ENCODE measurements around the gene MAPRE3. TPM values are rescaled to one million over a fixed set of nuclear protein-coding genes. Genes with fewer than 3 reads are reported as not detected.

MAPRE3 gene
- total RNA-seq, 4 donors from 2014 or later: 16.8 to 64.7 (median 32.9) TPM

- H3K27ac ChIP-seq: peak overlapping the region; percentile 85 to 93 (median 88)
- H3K36me3 ChIP-seq: peaks cover 0 to 8% (median 0%) of the 10 kb centered on the region in 4 donors
- H3K4me3 ChIP-seq: peak overlapping the region; percentile 33 to 97 (median 86)
- intact Hi-C loops (cut with DNase I; ENCODE audit: low total_unique reads) (loop anchor here (5.0 kb wide), 1 partner anchor 37 kb away; the partner anchor contains the start of gene KHK), in situ Hi-C loops (cut with MboI; ENCODE audit: low pct_ligation_motif_present in 1 of 4, low pct_unique_long_range_greater_than_20kb in 1 of 4, low sequenced_read_pairs in 3 of 4) (no loop called here)
- DNase-seq: peak; percentile 95
- peaks cover 7 to 18% (median 16%) of the 10 kb centered on the region in 4 donors for H3K4me1 ChIP-seq
- TF ChIP-seq, protein P1, sequence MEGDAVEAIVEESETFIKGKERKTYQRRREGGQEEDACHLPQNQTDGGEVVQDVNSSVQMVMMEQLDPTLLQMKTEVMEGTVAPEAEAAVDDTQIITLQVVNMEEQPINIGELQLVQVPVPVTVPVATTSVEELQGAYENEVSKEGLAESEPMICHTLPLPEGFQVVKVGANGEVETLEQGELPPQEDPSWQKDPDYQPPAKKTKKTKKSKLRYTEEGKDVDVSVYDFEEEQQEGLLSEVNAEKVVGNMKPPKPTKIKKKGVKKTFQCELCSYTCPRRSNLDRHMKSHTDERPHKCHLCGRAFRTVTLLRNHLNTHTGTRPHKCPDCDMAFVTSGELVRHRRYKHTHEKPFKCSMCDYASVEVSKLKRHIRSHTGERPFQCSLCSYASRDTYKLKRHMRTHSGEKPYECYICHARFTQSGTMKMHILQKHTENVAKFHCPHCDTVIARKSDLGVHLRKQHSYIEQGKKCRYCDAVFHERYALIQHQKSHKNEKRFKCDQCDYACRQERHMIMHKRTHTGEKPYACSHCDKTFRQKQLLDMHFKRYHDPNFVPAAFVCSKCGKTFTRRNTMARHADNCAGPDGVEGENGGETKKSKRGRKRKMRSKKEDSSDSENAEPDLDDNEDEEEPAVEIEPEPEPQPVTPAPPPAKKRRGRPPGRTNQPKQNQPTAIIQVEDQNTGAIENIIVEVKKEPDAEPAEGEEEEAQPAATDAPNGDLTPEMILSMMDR (IDR thresholded peaks at IDR 0.05): peak; percentile 38 to 85 (median 54)
- no peak for TF ChIP-seq POLR2A (IDR thresholded peaks at IDR 0.05)
- peak; percentile 27 to 41 (median 40) for TF ChIP-seq POLR2AphosphoS5 (IDR thresholded peaks at IDR 0.05)
- TF ChIP-seq EP300 (IDR thresholded peaks at IDR 0.05; ENCODE audit: low read depth): no peak
- 0% methylated on average over 11 to 28 of the region's 48 CpGs for WGBS, 2 donors (ENCODE audit: low coverage in 1 of 2)
- H3K27me3 ChIP-seq: no peaks in the 10 kb centered on the region
- no peaks in the 10 kb centered on the region for H3K9me3 ChIP-seq
Observed at GRCh38 chr2:27050281-27050995, 80.0 kb downstream of the MAPRE3 start.

GRCh38 chr2:27050996-27051901, 80.8 kb downstream of the MAPRE3 start, which contains the start of gene AGBL5:
AGBL5 (plus strand) TSS chr2:27051668; CDS start chr2:27052959, 1,291 bp downstream.
- 0% methylated on average over 2 to 42 of the region's 67 CpGs for WGBS, 2 donors (ENCODE audit: low coverage in 1 of 2)

GRCh38 chr2:27051902-27052645, 81.6 kb downstream of the MAPRE3 start:
- no peaks in the 10 kb centered on the region for H3K9me3 ChIP-seq
- peak overlapping the region; percentile 83 to 97 (median 89) for H3K4me3 ChIP-seq
- 5 to 20% methylated on average over 1 to 17 of the region's 24 CpGs for WGBS, 2 donors (ENCODE audit: low coverage in 1 of 2)
- TF ChIP-seq POLR2AphosphoS5 (IDR thresholded peaks at IDR 0.05) (no peak), POLR2A (IDR thresholded peaks at IDR 0.05) (no peak), EP300 (IDR thresholded peaks at IDR 0.05; ENCODE audit: low read depth) (no peak)
- TF ChIP-seq, protein P1 (IDR thresholded peaks at IDR 0.05): no peak
- no peaks in the 10 kb centered on the region for H3K27me3 ChIP-seq
- DNase-seq: peak; percentile 43
- H3K4me1 ChIP-seq: peaks cover 7 to 18% (median 16%) of the 10 kb centered on the region in 4 donors
- H3K36me3 ChIP-seq: peaks cover 0 to 12% (median 4%) of the 10 kb centered on the region in 4 donors
- in situ Hi-C loops (cut with MboI; ENCODE audit: low pct_ligation_motif_present in 1 of 4, low pct_unique_long_range_greater_than_20kb in 1 of 4, low sequenced_read_pairs in 3 of 4): no loop called here
- H3K27ac ChIP-seq: peak overlapping the region; percentile 85 to 93 (median 88)
- intact Hi-C loops (cut with DNase I; ENCODE audit: low total_unique reads): loop anchor here (5.0 kb wide), 1 partner anchor 35 kb away; the partner anchor contains the start of gene KHK

More at GRCh38 chr2:27050996-27051901, 80.8 kb downstream of the MAPRE3 start, which contains the start of gene AGBL5:
- in situ Hi-C loops (cut with MboI; ENCODE audit: low pct_ligation_motif_present in 1 of 4, low pct_unique_long_range_greater_than_20kb in 1 of 4, low sequenced_read_pairs in 3 of 4): no loop called here
- peak; percentile 98 for DNase-seq
- TF ChIP-seq POLR2A (IDR thresholded peaks at IDR 0.05) (peak; percentile 68), POLR2AphosphoS5 (IDR thresholded peaks at IDR 0.05) (peak; percentile 75 to 90 (median 78))
- TF ChIP-seq, protein P1 (IDR thresholded peaks at IDR 0.05): no peak
- H3K27me3 ChIP-seq: no peaks in the 10 kb centered on the region
- peak within 1 kb of the TSS; percentile 83 to 97 (median 89) for H3K4me3 ChIP-seq
- H3K36me3 ChIP-seq: peaks cover 0 to 12% (median 4%) of the 10 kb centered on the region in 4 donors
- H3K9me3 ChIP-seq: no peaks in the 10 kb centered on the region
- H3K4me1 ChIP-seq: peaks cover 7 to 18% (median 16%) of the 10 kb centered on the region in 4 donors
- peak within 1 kb of the TSS; percentile 85 to 93 (median 88) for H3K27ac ChIP-seq
- intact Hi-C loops (cut with DNase I; ENCODE audit: low total_unique reads): loop anchor here (5.0 kb wide), 1 partner anchor 36 kb away; the partner anchor contains the start of gene KHK

Measured in transverse colon (tissue), 4 donors.